ENCODE data around the gene COG5.

Gene COG5

GRCh38 chr7:107344286-107344685, 219.4 kb downstream of the COG5 start:
- no peak overlapping the region for H3K4me3 ChIP-seq (ENCODE audit: low read depth, low read length)
- H3K27me3 ChIP-seq (ENCODE audit: control insufficient read depth, insufficient read depth, low read length), result no peaks in the 10 kb centered on the region
- H3K27ac ChIP-seq, result no peak overlapping the region
- H3K9ac ChIP-seq, result no peak overlapping the region
- TF ChIP-seq CTCF (IDR thresholded peaks at IDR 0.05), result no peak
- H3K36me3 ChIP-seq (ENCODE audit: control insufficient read depth, insufficient read depth, low read length), result no peaks in the 10 kb centered on the region
- H3K9me3 ChIP-seq (ENCODE audit: control insufficient read depth, low read length), result no peaks in the 10 kb centered on the region
- H3K4me1 ChIP-seq, result no peaks in the 10 kb centered on the region
- no peak overlapping the region for H2AFZ ChIP-seq
- H3K4me2 ChIP-seq (ENCODE audit: low read length), result no peak overlapping the region
- no peaks in the 10 kb centered on the region for H3K79me2 ChIP-seq

GRCh38 chr7:107338080-107338479, 225.6 kb downstream of the COG5 start:
- Histone ChIP-seq H2AFZ (no peak overlapping the region), H3K9ac (no peak overlapping the region), H3K79me2 (no peaks in the 10 kb centered on the region), H3K4me1 (no peaks in the 10 kb centered on the region), H3K36me3 (ENCODE audit: control insufficient read depth, insufficient read depth, low read length) (no peaks in the 10 kb centered on the region), H3K4me2 (ENCODE audit: low read length) (no peak overlapping the region), H3K27me3 (ENCODE audit: control insufficient read depth, insufficient read depth, low read length) (no peaks in the 10 kb centered on the region), H3K27ac (no peak overlapping the region), H3K4me3 (ENCODE audit: low read depth, low read length) (no peak overlapping the region), H3K9me3 (ENCODE audit: control insufficient read depth, low read length) (no peaks in the 10 kb centered on the region)
- TF ChIP-seq CTCF (IDR thresholded peaks at IDR 0.05), result no peak

GRCh38 chr7:107332488-107333269, 231.0 kb downstream of the COG5 start:
- Histone ChIP-seq H3K9me3 (ENCODE audit: control insufficient read depth, low read length) (no peaks in the 10 kb centered on the region), H3K27ac (no peak overlapping the region), H3K9ac (no peak overlapping the region), H3K79me2 (no peaks in the 10 kb centered on the region), H2AFZ (no peak overlapping the region), H3K36me3 (ENCODE audit: control insufficient read depth, insufficient read depth, low read length) (no peaks in the 10 kb centered on the region), H3K27me3 (ENCODE audit: control insufficient read depth, insufficient read depth, low read length) (no peaks in the 10 kb centered on the region), H3K4me1 (no peaks in the 10 kb centered on the region), H3K4me2 (ENCODE audit: low read length) (no peak overlapping the region), H3K4me3 (ENCODE audit: low read depth, low read length) (no peak overlapping the region)
- TF ChIP-seq CTCF (IDR thresholded peaks at IDR 0.05), result no peak

- H3K27me3 ChIP-seq (ENCODE audit: control insufficient read depth, insufficient read depth, low read length), result no peaks in the 10 kb centered on the region
- H3K9ac ChIP-seq, result no peak overlapping the region
- H2AFZ ChIP-seq, result no peak overlapping the region
- H3K36me3 ChIP-seq (ENCODE audit: control insufficient read depth, insufficient read depth, low read length), result no peaks in the 10 kb centered on the region
- H3K27ac ChIP-seq, result no peak overlapping the region
- no peaks in the 10 kb centered on the region for H3K4me1 ChIP-seq
- H3K9me3 ChIP-seq (ENCODE audit: control insufficient read depth, low read length), result no peaks in the 10 kb centered on the region
- TF ChIP-seq CTCF (IDR thresholded peaks at IDR 0.05), result no peak
- H3K4me3 ChIP-seq (ENCODE audit: low read depth, low read length), result no peak overlapping the region
- no peak overlapping the region for H3K4me2 ChIP-seq (ENCODE audit: low read length)
- no peaks in the 10 kb centered on the region for H3K79me2 ChIP-seq
These were observed 233.2 kb downstream of the COG5 start for GRCh38 chr7:107330478-107330877.

GRCh38 chr7:107327986-107328569, 235.6 kb downstream of the COG5 start:
- Histone ChIP-seq H3K9ac (no peak overlapping the region), H3K36me3 (ENCODE audit: control insufficient read depth, insufficient read depth, low read length) (no peaks in the 10 kb centered on the region), H3K4me2 (ENCODE audit: low read length) (no peak overlapping the region), H3K4me3 (ENCODE audit: low read depth, low read length) (no peak overlapping the region), H3K27ac (no peak overlapping the region), H3K4me1 (no peaks in the 10 kb centered on the region), H3K9me3 (ENCODE audit: control insufficient read depth, low read length) (no peaks in the 10 kb centered on the region), H3K27me3 (ENCODE audit: control insufficient read depth, insufficient read depth, low read length) (no peaks in the 10 kb centered on the region), H3K79me2 (no peaks in the 10 kb centered on the region), H2AFZ (no peak overlapping the region)
- TF ChIP-seq CTCF (IDR thresholded peaks at IDR 0.05), result no peak

Data from parathyroid adenoma (tissue), 2 donors.